A549 (cell line): ENCODE results near the gene S100A1. TPM values are rescaled to one million over a fixed set of nuclear protein-coding genes. Genes with fewer than 3 reads are reported as not detected.
A peak's percentile ranks its signal among the peaks of the same experiment; 100 is the strongest.

ENCODE experiments used
- ATAC-seq, 2 experiments: fragments of 200-7000 bp in 1 of 2; fragments of >200 bp in 1 of 2; cut with Nextera tagmentation in 1 of 2; cut with Tn5 transposase in 1 of 2; 3 replicates each; pipeline versions ENCODE4 v1.8.0 to v1.9.1; 2018 to 2020; ENCODE audit warnings: mild to moderate bottlenecking in 1 of 2, moderate library complexity in 1 of 2
- CTCF ChIA-PET: fragments of 300-600 bp; sonication (Branson Sonifier 250); formaldehyde crosslinking; extraction: SDS; loops from one replicate; lab custom pipeline; 2021; ENCODE audit warnings: antibody characterized with exemption, inconsistent platforms; lab: Yijun Ruan, JAX
- POLR2A ChIA-PET: fragments of 350-600 bp; formaldehyde crosslinking; extraction: SDS; loops from one replicate; lab custom pipeline; 2021; ENCODE audit warnings: antibody characterized with exemption, inconsistent platforms; lab: Yijun Ruan, JAX
- DNase-seq, 2 experiments: peaks; one replicate each; pipeline versions ENCODE4 v3.0.0 to v3.0.0-alpha.2; 2011 to 2016; ENCODE audit warnings: low read depth in 1 of 2, low spot score in 1 of 2
- FAIRE-seq: peaks from 2 replicates; lab custom pipeline; 2011; peaks lifted over from hg19 to GRCh38; lab: Jason Lieb, UNC
- H3K27ac ChIP-seq, 2 experiments: fragments of >200 bp; sonication (Bioruptor Twin); formaldehyde crosslinking; 3 replicates each; pipeline ENCODE4 v1.5.1; 2016 to 2017
- H3K4me1 ChIP-seq: fragments of >200 bp; sonication (Bioruptor Twin); formaldehyde crosslinking; 3 replicates; pipeline ENCODE4 v1.6.1; 2016
- H3K4me2 ChIP-seq: fragments of >200 bp; sonication (Bioruptor Twin); formaldehyde crosslinking; 3 replicates; pipeline ENCODE4 v1.6.1; 2016
- H3K4me3 ChIP-seq: fragments of >200 bp; sonication (Bioruptor Twin); formaldehyde crosslinking; 3 replicates; pipeline ENCODE4 v1.5.1; 2016
- H3K9me3 ChIP-seq: fragments of >200 bp; sonication (Bioruptor Twin); formaldehyde crosslinking; 3 replicates; pipeline ENCODE4 v1.6.1; 2016
- ATOH8 ChIP-seq: fragments of 250-450 bp; sonication (Bioruptor Pico); IDR thresholded peaks from 2 replicates; pipeline ENCODE4 v1.5.0; 2020; ENCODE audit warnings: low read depth, mild to moderate bottlenecking, moderate library complexity
- CEBPB ChIP-seq, 2 experiments: fragments of >200 bp in 1 of 2; sonication (Bioruptor Twin) in 1 of 2; formaldehyde crosslinking in 1 of 2; IDR thresholded peaks; 2 replicates each; pipeline ENCODE4 v1.6.1; 2012 to 2016
- CHD2 ChIP-seq: fragments of 150-350 bp; IDR thresholded peaks from 2 replicates; pipeline ENCODE4 v1.6.1; 2014; ENCODE audit warnings: low read length; ENCODE audit not compliant: partially characterized antibody
- E2F6 ChIP-seq: IDR thresholded peaks from 2 replicates; pipeline ENCODE4 v1.6.1; 2012; ENCODE audit warnings: low read depth, borderline replicate concordance
- EHF ChIP-seq: fragments of 250-450 bp; sonication (Bioruptor Pico); IDR thresholded peaks from 2 replicates; pipeline ENCODE4 v1.5.0; 2020; ENCODE audit warnings: mild to moderate bottlenecking
- ELK1 ChIP-seq: fragments of 150-350 bp; IDR thresholded peaks from 2 replicates; pipeline ENCODE4 v1.6.1; 2014; ENCODE audit warnings: low read depth, mild to moderate bottlenecking, low read length
- HES2 ChIP-seq: fragments of >200 bp; sonication (Bioruptor Twin); formaldehyde crosslinking; IDR thresholded peaks from 2 replicates; pipeline ENCODE4 v1.6.1; 2016
- HOXA7 ChIP-seq: fragments of 250-450 bp; sonication (Bioruptor Pico); IDR thresholded peaks from 2 replicates; pipeline ENCODE4 v1.5.0; 2020; ENCODE audit warnings: mild to moderate bottlenecking, moderate library complexity
- MAX ChIP-seq: IDR thresholded peaks from 2 replicates; pipeline ENCODE4 v1.6.1; 2012
- MAZ ChIP-seq: fragments of 150-350 bp; IDR thresholded peaks from 2 replicates; pipeline ENCODE4 v1.6.1; 2014; ENCODE audit warnings: antibody characterized with exemption, low read depth, low read length, borderline replicate concordance
- NFE2L2 ChIP-seq: fragments of 150-350 bp; conservative IDR thresholded peaks from 2 replicates; pipeline ENCODE4 v1.6.1; 2014; ENCODE audit warnings: low read length
- POLR2AphosphoS2 ChIP-seq: conservative IDR thresholded peaks from 2 replicates; pipeline ENCODE4 v1.6.1; 2012; ENCODE audit warnings: low read length, improper control_type of control experiment, inconsistent platforms
- RCOR1 ChIP-seq: fragments of 150-350 bp; IDR thresholded peaks from 2 replicates; pipeline ENCODE4 v1.6.1; 2014; ENCODE audit warnings: antibody characterized with exemption, low read length, low read depth
- ZC3H11A ChIP-seq: fragments of 450-650 bp; IDR thresholded peaks from 2 replicates; pipeline ENCODE4 v1.6.1; 2014; ENCODE audit warnings: antibody characterized with exemption, mild to moderate bottlenecking
- WGBS: methylation state at CpG from one replicate; pipeline ENCODE4 v1.1.6; 2017; ENCODE audit errors: missing lambda C conversion rate; 5-methylcytosine and 5-hydroxymethylcytosine counted together
- polyA minus RNA-seq: library from RNA; depleted of rRNA, polyadenylated mRNA; stranded (reverse); fragments of >200 nt; gene quantifications from 2 replicates; pipeline ENCODE4 v1.2.3, GENCODE V29; 2011; rRNA and poly(A)+ RNA removed
- polyA plus RNA-seq, 4 experiments: library from polyadenylated mRNA; depleted of rRNA in 3 of 4; stranded (reverse); fragments of >200 nt; fragmentation: RNase III in 1 of 4; extraction: RNeasy Plus Mini Kit Qiagen cat#74134 plus additional on column Dnase treatment in 1 of 4; gene quantifications; 2 replicates in 3 of 4; 3 replicates in 1 of 4; pipeline ENCODE4 v1.2.3, GENCODE V29; 2011 to 2017

S100A1 gene
- polyA plus RNA-seq (2011; rRNA removed), result 0.52 and 0.59 TPM in 2 replicates
- polyA plus RNA-seq (2012; cell fraction: cytosol; rRNA removed), result 1.1 and 1.4 TPM in 2 replicates
- polyA plus RNA-seq (2012; cell fraction: nucleus; rRNA removed), result 0.22 and 0.41 TPM in 2 replicates
- 0.67 to 0.97 TPM (median 0.88 TPM) in 3 replicates for polyA plus RNA-seq (2017; fragmentation: RNase III; extraction: RNeasy Plus Mini Kit Qiagen cat#74134 plus additional on column Dnase treatment)
- polyA minus RNA-seq, result not detected in 2 replicates

GRCh38 chr1:153627715-153628626 lies at the start of gene S100A1:
Gene S100A1, plus strand, starts transcription at chr1:153628434. Its CDS starts 2,088 bp downstream, at chr1:153630522.
- peak in 1 of 2 experiments; percentile 16 for ATAC-seq
- Histone ChIP-seq H3K4me2 (peak within 1 kb of the TSS; percentile 97), H3K27ac (peak within 1 kb of the TSS; percentile 92), H3K9me3 (no peaks in the 10 kb centered on the region), H3K4me3 (peak within 1 kb of the TSS; percentile 57), H3K4me1 (peaks cover 20% of the 10 kb centered on the region)
- DNase-seq, result peak in 1 of 2 experiments; percentile 35
- no peak for TF ChIP-seq E2F6
- no peak for TF ChIP-seq CHD2
- TF ChIP-seq RCOR1, result no peak
- TF ChIP-seq ATOH8 (CRISPR knock-in tag), result no peak
- no peak for TF ChIP-seq EHF (CRISPR knock-in tag)
- no peak for TF ChIP-seq CEBPB (IDR thresholded peaks at IDR 0.05)
- no peak for TF ChIP-seq HES2
- TF ChIP-seq HOXA7 (CRISPR knock-in tag), result no peak
- TF ChIP-seq POLR2AphosphoS2, result no peak
- CTCF ChIA-PET, result interaction anchor here (0.6 to 18.3 kb wide), 40 partner anchors 10 to 320 kb away, joined by 3 to 253 read pairs (median 8); partner anchors contain the start of genes ILF2, S100A14, S100A16 and S100A6
- FAIRE-seq, result no peak
- WGBS, result 58% methylated on average over 6 of the region's 10 CpGs
- POLR2A ChIA-PET, result interaction anchor here (0.7 to 2.9 kb wide), 16 partner anchors 9 to 107 kb away, joined by 3 to 39 read pairs (median 4); partner anchors contain the start of genes S100A14, S100A16 and S100A6

GRCh38 chr1:153578490-153578889 lies 49.7 kb upstream of the S100A1 start:
- ChIA-PET CTCF (interaction anchor here (1.0 to 4.3 kb wide), 5 partner anchors 10 to 224 kb away, joined by 3 to 29 read pairs (median 7); partner anchors contain the start of genes S100A1 and S100A13), POLR2A (interaction anchor here (1.3 kb wide), 1 partner anchor 55 kb away, joined by 5 read pairs; the partner anchor contains the start of gene CHTOP)
- ATAC-seq (peak; percentile 34 to 71; a peak in 4 of 6 replicates), FAIRE-seq (peak; percentile 43), DNase-seq (no peak)
- Histone ChIP-seq H3K4me3 (no peak overlapping the region), H3K27ac (peak overlapping the region in 1 of 2 experiments; percentile 69; a peak in 2 of 6 replicates), H3K9me3 (no peaks in the 10 kb centered on the region), H3K4me1 (peaks cover 21% of the 10 kb centered on the region), H3K4me2 (peak overlapping the region; percentile 48; the same call in 2 of the 3 replicates)
- TF ChIP-seq CHD2 (no peak), ELK1 (no peak), HOXA7 (CRISPR knock-in tag) (no peak), CEBPB (IDR thresholded peaks at IDR 0.05) (no peak), MAZ (no peak), E2F6 (no peak), ZC3H11A (no peak), MAX (no peak), NFE2L2 (no peak)
